Activated CD8-positive, alpha-beta memory T cell treated with anti-CD3 and anti-CD28 coated beads for 36 hours (primary cell): ENCODE data around the gene TSEN54. TPM values are rescaled to one million over a fixed set of nuclear protein-coding genes. Genes with fewer than 3 reads are reported as not detected.

Experiments
- CTCF ChIA-PET: fragments of 350-600 bp; sonication (Branson Sonifier 250); formaldehyde crosslinking; loops from one replicate; lab custom pipeline; 2021; ENCODE audit warnings: antibody characterized with exemption; lab: Charles Lee
- POLR2A ChIA-PET: fragments of 350-600 bp; sonication (Branson Sonifier 250); formaldehyde crosslinking; loops from one replicate; lab custom pipeline; 2021; ENCODE audit warnings: antibody characterized with exemption; lab: Charles Lee
- total RNA-seq, 2 experiments: library from RNA; stranded (reverse); gene quantifications; one replicate each; pipeline ENCODE4 v1.2.3, GENCODE V29; 2021

The TSEN54 gene
- total RNA-seq, 2 experiments from 2014 or later = 55.3 to 55.5 TPM

DNA sequence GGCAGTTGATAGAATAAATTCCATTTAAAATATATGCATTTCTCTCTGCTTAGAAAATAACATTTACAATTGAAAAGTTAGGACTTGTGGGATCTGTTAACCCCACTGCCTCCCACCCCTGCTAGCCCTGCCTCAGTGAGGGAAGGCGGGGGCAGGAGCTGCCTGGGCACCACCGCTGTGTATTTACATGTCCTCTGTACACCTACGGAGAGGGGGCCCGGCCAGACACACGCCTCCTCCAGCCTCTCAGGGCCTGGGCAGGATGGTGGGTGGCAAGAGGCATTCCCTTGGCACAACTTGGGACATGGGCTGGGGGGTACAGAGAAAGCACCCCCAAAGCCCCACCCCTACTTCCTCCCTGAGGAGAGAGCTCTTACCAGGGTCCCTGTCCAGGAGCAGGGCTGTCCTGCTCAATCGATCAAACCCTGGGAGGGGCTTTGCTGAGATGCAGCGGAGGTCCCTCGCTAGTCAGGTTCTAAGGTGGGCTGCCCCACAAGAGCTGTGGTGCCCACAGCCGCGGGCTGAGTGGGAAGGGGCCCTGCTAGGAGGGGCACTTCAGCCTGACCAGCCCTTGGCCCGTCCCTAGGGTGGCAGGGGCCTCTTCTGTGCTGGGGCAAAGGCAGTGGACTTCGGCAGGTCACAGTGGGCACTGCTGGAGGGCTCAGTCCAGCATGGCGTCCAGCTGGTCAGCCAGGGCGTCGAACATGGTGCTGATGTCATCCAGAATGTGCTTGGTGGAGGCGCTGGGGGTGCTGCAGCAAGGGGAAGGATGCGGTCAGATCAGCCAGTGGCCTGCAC, 15.7 kb upstream of the TSEN54 start:
- ChIA-PET POLR2A (no interaction called here), CTCF (interaction anchor here (1.0 kb wide), 1 partner anchor 387 kb away, joined by 3 read pairs; no protein-coding TSS in a partner anchor)

DNA sequence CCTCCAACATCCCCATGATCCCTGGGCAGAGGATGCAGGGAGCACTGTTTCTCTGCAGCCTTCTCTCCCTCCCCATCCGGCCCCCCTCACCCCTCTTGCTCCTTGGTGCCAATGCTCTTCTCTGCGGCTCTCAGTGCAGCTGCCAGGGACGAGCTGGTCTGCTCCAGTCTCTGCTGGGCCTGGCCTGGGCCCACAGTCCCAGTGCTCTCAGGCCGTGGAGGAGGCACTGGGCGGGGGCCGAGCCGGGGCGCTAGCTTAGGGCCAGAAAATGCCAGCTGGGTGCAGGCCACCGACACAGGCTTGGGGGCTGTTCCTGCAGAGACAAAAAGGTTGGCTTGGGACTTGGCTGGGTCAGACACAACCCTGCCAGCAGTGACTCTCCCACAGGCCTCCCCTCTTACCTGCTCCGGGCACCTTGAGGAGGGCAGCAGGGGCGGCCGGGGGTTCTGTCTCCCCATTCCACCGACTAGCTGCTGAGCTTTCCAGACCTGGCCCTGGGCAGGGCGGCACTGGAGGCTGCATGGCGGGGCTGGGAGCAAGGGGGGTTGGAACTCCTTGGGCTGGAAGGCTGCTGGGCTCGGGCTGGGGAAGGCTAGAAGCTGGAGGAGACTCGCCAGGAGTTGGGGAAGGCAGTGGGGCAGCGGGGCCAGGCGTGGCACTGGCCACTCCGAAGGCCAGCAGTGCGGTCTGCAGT, 14.8 kb upstream of the TSEN54 start:
- ChIA-PET POLR2A (no interaction called here), CTCF (no interaction called here)

DNA sequence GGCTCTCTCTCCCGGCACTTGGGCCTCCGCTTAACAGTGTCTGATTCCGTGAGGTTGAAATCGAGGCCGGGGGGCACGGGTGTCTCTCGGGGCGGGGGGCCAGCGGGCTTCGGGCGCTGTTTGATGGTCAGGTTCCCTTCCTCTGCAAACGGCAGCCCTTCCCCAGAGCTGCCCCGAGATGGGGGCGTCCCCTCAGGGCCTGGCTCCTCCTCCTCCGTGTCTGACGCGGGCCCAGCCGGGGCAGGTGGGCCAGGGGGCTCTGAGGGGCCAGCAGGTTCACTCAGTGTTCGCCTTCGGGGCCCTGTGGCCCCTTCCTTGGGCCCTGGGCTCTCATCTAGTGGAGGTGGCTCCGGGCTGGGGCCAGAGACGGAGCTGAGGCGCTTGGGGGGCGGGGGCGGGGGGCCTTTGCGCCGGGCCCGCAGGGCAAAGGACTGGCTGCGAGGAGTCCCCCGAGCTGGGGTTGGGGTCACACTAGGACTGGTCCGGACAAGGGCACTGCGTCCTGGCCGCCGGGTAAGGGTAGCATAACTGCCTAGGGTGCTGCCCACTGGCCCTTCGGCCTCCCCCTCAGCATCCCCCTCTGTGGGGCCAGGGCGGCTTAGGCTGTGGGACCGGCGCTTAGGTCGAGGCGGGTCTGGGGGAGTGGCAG, 14.1 kb upstream of the TSEN54 start:
- ChIA-PET POLR2A (no interaction called here), CTCF (no interaction called here)

DNA sequence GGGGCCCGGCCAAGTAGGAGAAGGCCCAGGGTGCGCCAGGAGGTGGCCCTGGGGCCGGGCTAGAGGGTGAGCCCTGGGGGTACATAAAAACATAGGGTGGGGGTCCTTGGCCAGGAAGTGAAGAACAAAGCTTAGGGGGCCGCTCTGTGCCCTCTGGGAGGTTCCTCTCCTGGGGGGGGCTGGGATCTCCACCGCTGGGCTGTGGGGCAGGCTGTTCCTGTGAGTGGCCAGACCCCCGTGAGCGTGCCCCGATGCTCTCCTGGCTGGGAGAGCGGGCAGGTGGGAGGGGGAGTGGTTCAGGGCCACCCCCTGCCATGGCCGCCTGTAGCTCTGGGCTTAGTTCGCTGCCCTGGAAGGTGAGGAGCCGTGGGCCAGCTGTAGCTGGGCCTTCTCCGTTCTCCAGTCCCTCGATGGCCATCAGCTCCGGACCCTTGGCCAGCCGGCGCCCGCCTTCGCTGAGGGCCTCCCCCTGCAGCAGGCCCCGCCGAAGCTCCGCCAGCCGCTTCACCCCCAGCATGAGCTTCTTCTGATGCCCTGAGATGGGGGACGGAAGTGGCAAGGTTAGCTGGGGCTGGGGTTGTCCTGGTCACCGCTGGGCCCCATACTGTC, 13.5 kb upstream of the TSEN54 start:
- ChIA-PET CTCF (interaction anchor here (0.5 to 0.6 kb wide), 2 partner anchors 184 to 563 kb away, joined by 3 to 4 read pairs; no protein-coding TSS in a partner anchor), POLR2A (no interaction called here)

DNA sequence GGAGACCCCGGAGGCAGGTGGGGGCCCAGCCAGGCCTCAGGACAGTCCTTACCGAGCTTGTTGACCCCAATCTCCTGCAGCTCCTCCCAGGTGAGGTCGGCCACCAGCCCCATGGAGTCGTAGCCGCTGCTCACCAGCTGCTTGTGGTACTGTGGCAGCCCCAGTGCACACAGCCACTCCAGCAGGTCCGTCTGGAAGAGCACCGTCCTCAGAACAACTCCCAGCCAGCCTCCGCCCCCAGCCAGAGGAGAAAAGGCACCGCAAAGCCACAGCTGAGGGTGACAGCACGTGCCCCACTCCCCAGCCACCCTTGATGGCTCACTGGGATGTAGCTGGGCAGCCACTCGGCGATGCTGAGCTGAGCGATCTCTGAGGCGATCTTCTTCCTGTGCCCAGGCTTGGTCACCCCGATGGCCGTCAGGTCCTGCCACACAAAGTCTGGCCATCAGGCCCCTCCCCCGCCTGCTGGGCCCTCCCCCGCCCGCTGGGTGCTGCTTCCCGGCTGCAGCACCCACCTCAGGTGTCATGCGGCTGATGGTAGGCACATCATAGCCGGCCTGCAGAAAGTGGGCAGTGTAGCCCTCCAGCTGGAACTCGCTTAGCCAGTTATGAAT, 12.9 kb upstream of the TSEN54 start:
- ChIA-PET CTCF (interaction anchor here (0.5 to 0.6 kb wide), 2 partner anchors 184 to 564 kb away, joined by 3 to 4 read pairs; no protein-coding TSS in a partner anchor), POLR2A (no interaction called here)

DNA sequence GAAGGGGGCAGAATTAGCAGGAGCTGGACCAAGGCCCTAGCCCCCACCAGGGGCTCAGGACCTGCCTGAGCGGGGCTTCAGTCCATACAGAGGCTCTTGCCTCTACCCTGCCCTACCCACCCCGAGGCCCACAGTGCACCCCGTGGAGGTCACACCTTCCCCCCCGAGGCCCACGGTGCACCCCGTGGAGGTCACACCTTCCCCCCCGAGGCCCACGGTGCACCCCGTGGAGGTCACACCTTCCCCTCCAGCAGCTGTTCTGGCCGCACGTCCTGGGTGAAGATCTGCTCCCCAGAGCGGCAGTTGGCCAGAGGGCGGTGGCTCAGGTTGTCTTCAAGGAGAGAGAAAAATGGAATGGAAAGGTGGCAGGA, 12.4 kb upstream of the TSEN54 start:
- ChIA-PET POLR2A (no interaction called here), CTCF (interaction anchor here (1.2 kb wide), 1 partner anchor 94 kb away, joined by 4 read pairs; no protein-coding TSS in a partner anchor)

DNA sequence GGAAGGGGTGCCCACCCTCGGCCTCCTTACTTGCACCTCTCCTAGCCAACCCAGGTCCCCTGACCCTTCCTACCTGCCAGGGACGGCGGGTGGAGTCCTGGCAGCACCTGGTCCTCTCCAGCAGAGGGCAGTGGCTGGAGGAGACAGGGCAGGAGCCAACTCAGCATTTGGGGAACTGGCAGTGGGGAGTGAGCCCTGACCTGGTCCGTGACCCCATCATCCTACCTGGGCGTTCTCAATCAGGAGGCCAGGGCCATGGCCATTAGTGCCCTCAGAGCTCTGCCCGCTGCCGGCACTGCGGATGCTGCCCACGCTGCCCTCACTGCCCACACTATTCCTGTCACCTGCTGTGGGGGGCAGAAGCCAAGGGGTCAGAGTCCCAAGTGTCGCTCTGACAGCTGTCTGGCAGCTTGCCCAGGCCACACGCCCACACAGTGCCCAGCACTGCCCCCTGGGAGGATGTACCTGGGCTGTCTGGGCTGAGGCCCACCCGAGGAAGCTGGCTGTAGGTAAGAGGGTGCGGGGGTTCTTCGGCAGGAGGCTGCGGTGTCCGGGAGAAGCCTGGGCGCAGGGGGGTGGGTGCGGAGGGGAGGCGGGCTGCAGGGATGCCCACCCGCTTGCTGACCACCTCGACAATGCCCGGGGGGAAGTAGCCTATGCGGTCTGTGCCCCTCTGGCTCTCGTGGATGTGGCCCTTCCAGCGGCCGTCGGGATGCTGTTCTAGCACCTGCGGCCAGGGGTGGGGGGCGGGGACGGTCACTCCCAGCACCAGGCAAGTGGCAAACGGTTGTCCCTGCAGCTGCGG, 11.8 kb upstream of the TSEN54 start:
- POLR2A ChIA-PET = no interaction called here

DNA sequence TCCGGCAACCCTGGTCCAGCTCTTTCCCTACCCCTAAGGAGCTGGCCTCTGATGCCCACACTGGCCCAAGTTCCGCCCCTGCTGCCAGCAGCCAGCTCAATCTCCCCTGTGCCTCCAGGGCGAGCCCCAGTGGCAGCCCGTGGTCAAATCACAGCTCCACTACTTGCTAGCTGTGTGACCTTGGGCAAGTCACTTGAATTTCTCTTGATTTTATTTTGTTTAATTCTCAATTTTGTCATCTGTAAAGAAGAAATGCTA, 11.2 kb upstream of the TSEN54 start:
- POLR2A ChIA-PET = no interaction called here
- CTCF ChIA-PET = interaction anchor here (1.2 kb wide), 1 partner anchor 93 kb away, joined by 4 read pairs; no protein-coding TSS in a partner anchor

More for the DNA sequence above, 11.8 kb upstream of the TSEN54 start:
- CTCF ChIA-PET = interaction anchor here (1.2 kb wide), 1 partner anchor 94 kb away, joined by 4 read pairs; no protein-coding TSS in a partner anchor

DNA sequence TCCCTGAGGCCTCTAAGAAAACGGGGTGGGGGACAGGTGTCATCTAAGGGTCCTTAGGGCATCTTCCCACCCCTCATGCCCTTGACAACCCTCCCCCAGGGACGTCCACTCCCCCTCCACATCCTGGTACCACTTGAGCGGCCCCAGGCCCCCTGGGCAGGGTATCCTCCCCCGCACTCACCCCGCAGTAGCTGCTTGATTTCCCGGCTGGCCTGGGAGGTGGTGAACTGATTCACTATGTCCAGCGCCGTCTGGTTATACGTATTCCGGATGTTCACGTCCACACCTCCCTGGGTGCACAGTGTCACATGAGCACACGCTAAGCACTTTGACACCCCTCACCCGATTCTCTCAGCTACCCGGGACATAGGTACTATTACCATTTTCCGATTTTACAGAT, 10.7 kb upstream of the TSEN54 start:
- ChIA-PET POLR2A (no interaction called here), CTCF (no interaction called here)

DNA sequence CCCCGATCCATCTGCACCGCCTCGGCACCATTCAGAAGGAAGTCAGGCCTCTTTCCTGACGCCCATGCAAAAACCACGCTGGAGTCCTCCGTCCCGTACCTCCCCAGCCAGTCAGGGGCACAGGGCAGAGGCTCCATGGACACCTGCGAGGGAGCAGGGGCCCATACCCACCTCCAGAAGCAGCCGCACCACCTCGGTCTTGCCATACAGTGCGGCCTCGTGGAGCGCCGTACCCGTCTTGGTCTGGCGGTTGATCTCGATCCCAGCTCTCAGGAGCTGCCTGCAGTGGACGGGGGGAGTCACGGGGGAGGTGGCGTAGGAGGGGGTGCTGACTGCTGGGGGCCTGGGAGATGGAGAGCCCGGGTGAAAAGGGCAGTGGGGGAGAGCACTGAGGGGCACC, 10.2 kb upstream of the TSEN54 start:
- ChIA-PET POLR2A (no interaction called here), CTCF (no interaction called here)

DNA sequence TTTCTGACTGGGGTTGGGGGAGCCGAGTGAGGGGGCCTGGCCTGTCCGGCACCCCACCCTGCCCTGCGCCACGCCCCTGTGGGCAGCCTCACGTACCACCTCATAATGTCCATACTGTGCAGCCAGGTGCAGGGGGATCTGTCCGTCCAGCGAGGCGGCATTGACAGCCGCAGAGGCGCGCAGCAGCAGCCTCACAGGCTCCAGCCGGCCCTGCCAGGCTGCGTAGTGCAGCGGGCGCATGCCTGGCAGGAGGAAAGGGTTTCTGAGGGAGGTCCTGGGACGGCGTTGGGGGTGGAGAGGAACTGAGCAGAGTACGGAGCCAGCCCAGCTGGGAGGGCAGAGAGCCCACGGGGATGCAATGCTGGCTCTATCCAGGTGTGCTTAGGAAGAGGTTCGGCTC, 9.4 kb upstream of the TSEN54 start:
- CTCF ChIA-PET = no interaction called here
- POLR2A ChIA-PET = no interaction called here

DNA sequence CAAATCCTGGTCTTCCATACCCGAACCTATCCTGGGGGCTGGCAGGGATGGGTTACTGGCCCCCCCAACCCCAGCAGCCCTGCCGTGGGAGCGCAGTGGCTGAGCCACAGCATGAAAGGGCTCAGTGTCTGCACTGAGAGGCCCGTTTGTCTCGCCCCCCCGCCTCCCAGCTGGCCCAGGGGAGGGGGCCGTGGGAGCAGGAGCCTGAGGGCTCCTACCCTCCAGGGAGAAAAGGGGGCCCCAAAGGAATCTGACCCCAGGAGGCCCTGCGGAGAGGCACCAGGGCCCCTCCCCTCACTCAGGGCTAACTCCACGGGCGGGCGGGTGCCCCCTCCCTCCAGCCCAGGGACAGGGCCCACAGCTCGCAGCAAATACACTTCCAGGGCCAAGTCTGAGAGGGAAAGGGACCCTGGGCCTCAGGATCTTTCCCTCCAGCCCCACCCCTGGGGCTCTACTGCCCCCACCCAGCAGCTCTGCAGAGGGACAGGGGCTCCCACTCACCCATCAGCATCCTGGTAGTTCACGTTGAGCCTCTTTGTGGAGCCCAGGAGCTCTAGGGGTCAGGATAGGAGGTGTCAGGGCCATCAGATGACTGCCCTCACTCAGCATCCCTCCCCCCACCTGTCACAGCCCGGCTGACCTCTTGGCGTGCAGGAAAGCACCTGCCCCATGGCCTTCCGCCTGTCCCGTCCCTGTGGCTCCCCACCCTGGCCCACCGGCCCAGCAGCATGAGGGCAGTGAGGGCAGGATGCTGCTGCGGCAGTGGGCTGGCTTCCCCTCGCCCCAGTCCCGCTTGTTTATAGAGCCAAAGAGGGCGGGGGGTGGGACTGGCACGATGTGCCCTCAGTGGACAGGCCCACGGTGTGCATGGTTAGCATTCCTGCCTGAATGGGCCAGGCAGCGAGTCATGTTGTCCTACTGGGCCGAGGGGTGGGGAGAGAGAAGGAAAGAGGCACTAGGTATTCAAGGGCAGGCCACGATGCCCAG, 8.3 kb upstream of the TSEN54 start:
- POLR2A ChIA-PET = interaction anchor here (0.5 kb wide), 1 partner anchor 22 kb away, joined by 3 read pairs; no protein-coding TSS in a partner anchor

DNA sequence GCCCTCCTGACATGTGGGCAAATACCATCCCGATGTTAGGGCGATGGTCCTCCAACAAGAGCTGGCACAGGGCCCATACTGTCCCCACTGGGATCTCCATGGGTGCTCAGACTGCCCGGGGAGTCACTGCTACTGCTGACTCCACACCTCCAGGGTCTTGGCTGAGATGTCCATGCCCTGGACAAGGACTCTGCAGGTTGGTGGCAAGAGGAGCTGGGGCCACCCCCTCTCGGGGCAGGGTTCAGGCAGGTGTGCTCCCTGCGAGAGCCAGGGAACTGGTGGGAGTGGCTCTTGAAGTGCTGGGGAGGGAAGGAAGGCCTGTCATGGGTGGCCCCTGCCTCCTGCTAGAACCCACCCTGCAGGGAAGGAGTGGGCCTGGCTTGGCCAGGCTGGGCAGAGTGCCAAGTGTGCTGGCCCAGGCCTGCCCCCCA, 7.4 kb upstream of the TSEN54 start:
- CTCF ChIA-PET = interaction anchor here (1.5 kb wide), 1 partner anchor 92 kb away, joined by 4 read pairs; no protein-coding TSS in a partner anchor
- POLR2A ChIA-PET = no interaction called here

More for the DNA sequence above, 8.3 kb upstream of the TSEN54 start:
- CTCF ChIA-PET = interaction anchor here (0.6 kb wide), 1 partner anchor 23 kb away, joined by 3 read pairs; no protein-coding TSS in a partner anchor

DNA sequence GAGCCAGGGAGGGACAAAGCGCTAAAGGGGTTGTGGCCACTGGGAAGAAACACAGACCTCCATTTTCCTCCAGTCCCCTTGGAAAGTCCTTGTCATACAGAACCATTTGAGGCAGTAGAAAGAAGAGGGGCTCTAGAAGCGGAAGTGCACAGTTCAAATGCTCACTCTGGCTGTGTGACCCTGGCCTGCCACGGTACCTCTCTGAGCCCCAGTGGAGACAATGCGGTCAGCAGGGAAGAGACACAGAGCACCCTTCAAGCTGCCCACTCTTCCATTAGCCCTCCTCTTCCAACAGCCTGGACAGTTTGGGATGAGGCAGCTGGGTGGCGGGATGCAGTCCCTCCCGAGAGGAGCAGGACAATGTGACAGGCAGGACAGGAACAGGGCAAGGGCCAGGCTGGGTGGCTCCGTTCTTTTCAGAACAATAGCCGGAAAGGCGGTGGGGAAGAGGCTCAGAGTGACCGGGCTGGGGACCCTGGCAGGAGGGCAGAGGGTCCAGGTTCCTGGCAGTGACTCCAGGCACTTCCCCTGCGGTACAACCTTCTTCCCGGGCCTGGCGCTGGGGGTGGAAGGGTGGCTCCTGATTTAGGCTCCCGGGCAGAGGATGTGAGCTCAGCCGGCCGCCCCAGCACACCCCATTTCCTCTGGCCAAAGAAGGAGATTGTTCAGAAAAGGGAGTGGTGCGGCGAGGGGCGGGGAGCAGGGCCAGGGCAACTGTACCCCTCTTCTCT, 6.6 kb upstream of the TSEN54 start:
- POLR2A ChIA-PET = no interaction called here

DNA sequence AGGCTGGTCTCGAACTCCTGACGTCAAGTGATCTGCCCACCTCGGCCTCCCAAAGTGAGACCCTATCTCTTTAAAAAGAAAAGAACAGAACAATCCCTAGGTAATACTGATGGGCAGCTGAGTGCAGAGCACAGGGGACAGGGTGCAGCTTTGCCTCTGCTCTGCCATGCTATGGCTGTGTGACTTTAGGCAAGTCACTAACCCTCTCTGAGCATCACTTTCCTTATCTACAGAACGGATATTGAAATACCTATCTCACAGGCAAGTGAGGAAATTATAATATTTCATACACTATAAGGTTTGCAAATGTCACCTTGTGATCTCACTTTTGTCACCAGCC, 5.1 kb upstream of the TSEN54 start:
- ChIA-PET POLR2A (no interaction called here), CTCF (no interaction called here)

More for the DNA sequence above, 6.6 kb upstream of the TSEN54 start:
- CTCF ChIA-PET = interaction anchor here (1.5 kb wide), 1 partner anchor 92 kb away, joined by 4 read pairs; no protein-coding TSS in a partner anchor
